ENCODE results near the gene MAB21L4. TPM values are rescaled to one million over a fixed set of nuclear protein-coding genes. Genes with fewer than 3 reads are reported as not detected.

The MAB21L4 gene
- total and polyA plus RNA-seq, 2 of the 8 experiments (the other 6 are each of a cell fraction or from before 2014, with no cell fraction given) = 0.11 TPM; not detected in 1

- Histone ChIP-seq H4K20me1 (replicated peaks in 1 of 2; ENCODE audit: control insufficient read depth in 1 of 2, insufficient read depth in 2 of 2, low read length in 2 of 2) (no peaks in the 10 kb centered on the region), H2BK12ac (ENCODE audit: low read depth, low read length) (no peak overlapping the region), H3K9ac (replicated peaks in 1 of 4; ENCODE audit: extremely low read depth in 1 of 4, low read depth in 3 of 4, low read length in 3 of 4) (no peak overlapping the region), H2BK5ac (ENCODE audit: low read depth, low read length) (no peak overlapping the region), H3K56ac (replicated peaks; ENCODE audit: insufficient read length, low read depth, low read length) (no peak overlapping the region), H2BK15ac (ENCODE audit: low read length) (no peak overlapping the region), H3K14ac (ENCODE audit: insufficient read length) (no peak overlapping the region), H3K18ac (ENCODE audit: extremely low read depth, low read length) (no peak overlapping the region), H4K8ac (ENCODE audit: extremely low read depth, insufficient read depth, low read length) (no peak overlapping the region; the same call in 1 of the 2 replicates), H4K91ac (replicated peaks; ENCODE audit: insufficient read length, low read length) (no peak overlapping the region), H3K27me3 (replicated peaks in 1 of 4; ENCODE audit: control insufficient read depth in 3 of 4, extremely low read depth in 1 of 4, insufficient read depth in 3 of 4, low read length in 3 of 4) (no peaks in the 10 kb centered on the region), H3K4me1 (replicated peaks in 1 of 4; ENCODE audit: control insufficient read depth in 3 of 4, insufficient read depth in 4 of 4, low read length in 3 of 4) (no peaks in the 10 kb centered on the region), H3K9me3 (ENCODE audit: insufficient read depth in 2 of 2, low read depth in 1 of 2, low read length in 1 of 2) (peaks cover 0 to 7% of the 10 kb centered on the region in 2 experiments; a peak in 1 of 4 replicates), H3K4me3 (ENCODE audit: extremely low read depth in 1 of 4, insufficient read depth in 2 of 4, low read depth in 3 of 4, low read length in 4 of 4) (no peak overlapping the region), H3K23me2 (ENCODE audit: low read depth, low read length) (no peaks in the 10 kb centered on the region), H3K4ac (replicated peaks; ENCODE audit: insufficient read length, low read depth, low read length) (no peak overlapping the region), H2BK120ac (replicated peaks; ENCODE audit: low read depth, low read length) (no peak overlapping the region), H2AFZ (ENCODE audit: low read length) (no peak overlapping the region), H3K4me2 (ENCODE audit: insufficient read depth in 1 of 2, low read depth in 2 of 2, low read length in 2 of 2) (no peak overlapping the region), H2AK5ac (ENCODE audit: low read depth, low read length) (no peak overlapping the region), H2BK20ac (ENCODE audit: low read length) (no peak overlapping the region), H3K79me2 (ENCODE audit: control insufficient read depth in 1 of 2, insufficient read depth in 2 of 2, low read length in 2 of 2) (no peaks in the 10 kb centered on the region), H3K27ac (ENCODE audit: low read depth, low read length) (no peak overlapping the region), H3K23ac (ENCODE audit: insufficient read length) (no peak overlapping the region), H3K79me1 (ENCODE audit: low read depth, low read length) (no peaks in the 10 kb centered on the region), H3K36me3 (ENCODE audit: control insufficient read depth in 2 of 4, insufficient read depth in 4 of 4, low read length in 3 of 4) (no peaks in the 10 kb centered on the region), H4K5ac (ENCODE audit: insufficient read length, low read depth, low read length) (no peak overlapping the region)
- ChIA-PET POLR2A (ENCODE audit: partially characterized antibody) (no interaction called here), CTCF (ENCODE audit: partially characterized antibody) (interaction anchor here (0.6 to 2.6 kb wide), 12 partner anchors 9 to 317 kb away, joined by 3 to 15 read pairs (median 5); partner anchors contain the start of genes AGXT and MAB21L4)
- DNase-seq (ENCODE audit: low read depth in 1 of 2, low spot score in 2 of 2) = no peak
- no peak for FAIRE-seq
- TF ChIP-seq, protein P1, sequence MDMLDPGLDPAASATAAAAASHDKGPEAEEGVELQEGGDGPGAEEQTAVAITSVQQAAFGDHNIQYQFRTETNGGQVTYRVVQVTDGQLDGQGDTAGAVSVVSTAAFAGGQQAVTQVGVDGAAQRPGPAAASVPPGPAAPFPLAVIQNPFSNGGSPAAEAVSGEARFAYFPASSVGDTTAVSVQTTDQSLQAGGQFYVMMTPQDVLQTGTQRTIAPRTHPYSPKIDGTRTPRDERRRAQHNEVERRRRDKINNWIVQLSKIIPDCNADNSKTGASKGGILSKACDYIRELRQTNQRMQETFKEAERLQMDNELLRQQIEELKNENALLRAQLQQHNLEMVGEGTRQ (IDR thresholded peaks at IDR 0.05; ENCODE audit: low read length) = no peak
- no peak for TF ChIP-seq SRF (IDR thresholded peaks at IDR 0.05; ENCODE audit: low read depth, low read length)
- no peak for TF ChIP-seq CBX5 (IDR thresholded peaks at IDR 0.05; ENCODE audit: low read depth, low read length)
- TF ChIP-seq CBX8 (IDR thresholded peaks at IDR 0.05; ENCODE audit: borderline replicate concordance, low read depth, low read length) = no peak
- no peak for TF ChIP-seq ASH2L (IDR thresholded peaks at IDR 0.05; ENCODE audit: low read length)
- 85% methylated on average over 13 of the region's 13 CpGs; no CpG with 5 or more reads in 1 of the 2 experiments for WGBS, 2 experiments (ENCODE audit: extremely low coverage in 1 of 2, insufficient coverage in 1 of 2, insufficient read length in 1 of 2, insufficient replicate concordance in 2 of 2, low coverage in 1 of 2, low lambda C conversion rate in 2 of 2, missing lambda C conversion rate in 1 of 2)
These were observed 37.6 kb downstream of the MAB21L4 start for GRCh38 chr2:240858321-240858720.

All from H1 (cell line).